ENCODE data around the gene TENT5C.

- TF ChIP-seq CTCF (IDR thresholded peaks at IDR 0.05 in 2 of 3, conservative IDR thresholded peaks at IDR 0.05 in 1 of 3; ENCODE audit: borderline replicate concordance in 1 of 3, insufficient read depth in 1 of 3, low read depth in 2 of 3, low read length in 2 of 3) (no peak), SP1 (IDR thresholded peaks at IDR 0.05; ENCODE audit: low read depth) (no peak), YY1 (IDR thresholded peaks at IDR 0.05; ENCODE audit: extremely low read depth, insufficient replicate concordance, low read depth, low read length) (no peak), EZH2 (IDR thresholded peaks at IDR 0.05) (no peak)
Measured at GRCh38 chr1:117629625-117630422, 24.0 kb downstream of the TENT5C start.
